ENCODE measurements around the gene PLXNC1.
A peak's percentile ranks its signal among the peaks of the same experiment; 100 is the strongest.

The PLXNC1 gene

GRCh38 chr12:94245631-94246383, 97.4 kb downstream of the PLXNC1 start:
- DNase-seq, result no peak

- DNase-seq, result no peak
Observed at GRCh38 chr12:94247246-94247645, 98.9 kb downstream of the PLXNC1 start.

DNA sequence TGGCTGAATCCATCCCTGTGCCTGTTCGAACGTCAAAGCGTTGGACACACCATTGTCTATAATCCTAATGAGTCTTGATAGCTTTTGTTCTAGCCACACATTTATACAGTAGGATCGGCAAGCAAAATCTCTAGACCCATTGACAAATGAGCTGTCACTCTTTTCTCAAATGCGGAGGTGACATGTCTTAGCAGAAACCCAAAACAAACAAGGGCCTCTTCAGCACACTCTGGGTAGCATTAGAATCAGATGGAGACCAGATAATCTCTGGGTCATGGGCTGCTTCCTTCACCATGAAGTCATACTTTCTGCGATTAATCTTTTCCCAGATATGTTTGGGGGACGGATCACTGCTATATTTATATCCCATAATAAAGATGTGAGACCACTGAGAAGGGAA, 100.2 kb downstream of the PLXNC1 start:
- DNase-seq, result no peak

- DNase-seq, result no peak
Observed at GRCh38 chr12:94250130-94250529, 101.8 kb downstream of the PLXNC1 start.

- no peak for DNase-seq
Observed at GRCh38 chr12:94254270-94254669, 105.9 kb downstream of the PLXNC1 start.

- no peak for DNase-seq
Observed at GRCh38 chr12:94255006-94255405, 106.6 kb downstream of the PLXNC1 start.

DNA sequence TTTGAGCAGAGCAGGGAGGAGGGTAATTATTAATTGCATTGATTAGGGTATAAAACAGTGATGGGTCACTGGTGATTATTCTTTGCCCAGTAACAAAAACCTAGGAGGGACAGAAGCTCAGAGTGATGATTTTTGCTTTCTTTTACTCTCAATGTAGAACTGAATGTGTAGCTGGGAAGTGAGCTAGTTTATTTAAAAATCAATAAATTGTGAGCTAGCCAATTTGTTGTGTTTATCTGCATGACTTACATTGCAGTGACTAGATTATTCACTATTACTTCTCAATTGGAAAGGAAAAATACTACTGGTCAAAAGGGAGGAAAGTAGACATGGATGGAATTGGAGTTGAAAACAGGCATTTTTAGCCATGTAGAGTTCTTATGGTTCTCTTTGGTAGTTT, 107.1 kb downstream of the PLXNC1 start:
- DNase-seq, result no peak

GRCh38 chr12:94258593-94258992, 110.2 kb downstream of the PLXNC1 start:
- DNase-seq, result no peak

- no peak for DNase-seq
Observed at GRCh38 chr12:94260017-94260416, 111.6 kb downstream of the PLXNC1 start.

DNA sequence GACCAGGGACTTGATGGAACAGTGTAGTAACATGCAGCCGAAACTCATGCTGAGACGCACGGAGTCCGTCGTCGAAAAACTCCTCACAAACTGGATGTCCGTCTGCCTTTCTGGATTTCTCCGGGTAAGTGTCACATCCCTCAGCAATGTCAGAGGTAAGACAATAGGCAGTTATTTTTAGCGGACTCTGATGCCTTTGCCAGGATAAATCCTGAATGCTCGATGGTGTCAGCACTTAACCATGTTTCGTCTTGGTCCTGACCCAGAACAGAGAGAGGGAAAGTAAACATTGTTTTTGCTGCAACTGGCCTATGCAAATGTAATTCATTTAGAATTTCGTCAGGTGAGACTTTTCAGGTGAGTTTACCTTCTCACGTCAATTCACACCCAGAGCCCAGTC, 112.3 kb downstream of the PLXNC1 start:
- DNase-seq, result no peak

DNA sequence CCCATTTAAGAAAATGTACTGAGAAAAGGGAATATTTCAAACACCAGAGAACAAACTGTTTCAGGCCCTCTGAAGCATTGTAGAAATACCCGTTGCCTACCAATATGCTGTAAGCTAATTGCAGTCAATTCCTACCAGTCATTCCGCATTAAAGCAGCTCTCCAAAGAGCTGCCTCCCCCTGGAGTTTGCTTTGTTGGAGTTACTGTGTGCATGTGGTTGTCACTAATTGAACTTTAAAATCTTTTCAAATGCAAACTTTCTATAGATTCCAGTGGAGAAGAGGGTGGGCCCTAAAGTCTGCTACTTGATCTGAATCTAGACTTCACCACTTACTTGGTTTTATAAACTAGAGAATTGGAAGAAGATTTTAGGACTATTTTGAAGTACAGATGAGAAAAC, 112.7 kb downstream of the PLXNC1 start:
- no peak for DNase-seq

GRCh38 chr12:94261786-94262185, 113.4 kb downstream of the PLXNC1 start:
- no peak for DNase-seq

- peak; percentile 75 for DNase-seq
Observed at GRCh38 chr12:94262228-94263010, 114.0 kb downstream of the PLXNC1 start.

- DNase-seq, result peak; percentile 73
Observed at GRCh38 chr12:94263011-94263811, 114.8 kb downstream of the PLXNC1 start.

- no peak for DNase-seq
Observed at GRCh38 chr12:94263905-94264561, 115.7 kb downstream of the PLXNC1 start.

DNA sequence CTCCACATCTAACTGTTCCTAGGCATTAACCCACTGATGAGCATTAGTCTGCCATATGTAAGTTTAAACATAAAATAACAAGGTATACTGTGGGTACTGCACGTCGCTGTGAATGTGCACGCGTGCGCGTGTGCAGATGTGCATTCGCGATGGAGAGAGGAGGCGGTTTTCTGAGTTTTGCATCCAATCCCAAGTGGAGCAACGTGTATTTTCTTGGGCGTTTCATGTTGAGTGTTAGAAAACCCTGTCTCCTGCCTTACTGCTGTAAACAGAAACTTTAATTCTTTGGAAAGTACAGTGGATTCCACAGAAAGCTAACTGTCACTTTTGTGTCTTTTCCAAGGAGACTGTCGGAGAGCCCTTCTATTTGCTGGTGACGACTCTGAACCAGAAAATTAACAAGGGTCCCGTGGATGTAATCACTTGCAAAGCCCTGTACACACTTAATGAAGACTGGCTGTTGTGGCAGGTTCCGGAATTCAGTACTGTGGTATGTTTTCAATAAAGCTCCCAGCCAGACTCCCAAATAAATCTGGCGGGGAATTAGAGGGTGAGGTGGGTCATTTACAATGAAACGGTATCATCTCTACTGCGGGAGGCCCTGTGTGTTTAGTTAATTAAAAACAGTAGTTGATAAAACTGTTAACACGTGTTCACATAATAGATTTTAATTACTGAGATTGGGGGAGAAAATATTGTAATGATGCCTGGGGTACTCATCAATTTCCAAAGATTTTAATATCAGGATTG, 116.5 kb downstream of the PLXNC1 start:
- DNase-seq, result no peak

- DNase-seq, result no peak
Observed at GRCh38 chr12:94265539-94265938, 117.2 kb downstream of the PLXNC1 start.

DNA sequence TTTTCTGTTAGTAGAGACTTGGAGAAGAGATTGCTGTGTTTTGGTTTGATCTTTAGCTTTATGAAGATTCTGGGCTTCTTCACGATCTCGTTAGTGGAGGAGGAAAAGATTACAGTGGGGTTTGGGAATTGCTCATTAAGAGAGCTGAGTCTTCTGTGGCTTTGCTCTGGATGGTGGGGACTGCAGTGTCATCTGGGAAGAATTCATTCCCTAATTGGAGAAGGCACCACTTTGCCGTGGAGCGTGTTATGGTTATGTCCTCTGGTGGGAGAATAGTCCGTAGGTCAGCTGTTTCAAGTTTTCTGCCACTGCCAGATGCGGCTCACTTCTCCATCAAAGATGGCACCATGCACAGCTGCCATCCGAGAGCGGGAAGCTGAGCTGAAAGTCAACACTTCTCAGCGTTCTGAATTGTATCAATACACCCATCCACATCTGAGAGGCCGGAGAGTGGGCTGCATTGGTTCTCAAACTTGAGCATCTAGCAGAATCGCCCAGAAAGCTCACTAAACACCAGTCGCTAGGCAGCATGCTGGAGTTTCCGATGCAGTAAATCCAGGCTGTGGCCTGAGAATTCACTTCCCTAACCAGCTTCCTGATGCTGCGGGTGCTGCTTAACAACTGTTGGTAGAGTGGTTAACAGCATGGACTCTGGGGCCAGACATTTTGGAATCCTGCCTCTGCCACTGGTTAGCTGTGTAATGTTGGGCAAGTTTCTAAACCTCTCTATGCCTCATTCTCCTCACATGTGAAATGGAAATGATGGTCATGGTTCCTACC, 117.8 kb downstream of the PLXNC1 start:
- DNase-seq, result no peak

- no peak for DNase-seq
Observed at GRCh38 chr12:94266796-94267536, 118.6 kb downstream of the PLXNC1 start.

DNA sequence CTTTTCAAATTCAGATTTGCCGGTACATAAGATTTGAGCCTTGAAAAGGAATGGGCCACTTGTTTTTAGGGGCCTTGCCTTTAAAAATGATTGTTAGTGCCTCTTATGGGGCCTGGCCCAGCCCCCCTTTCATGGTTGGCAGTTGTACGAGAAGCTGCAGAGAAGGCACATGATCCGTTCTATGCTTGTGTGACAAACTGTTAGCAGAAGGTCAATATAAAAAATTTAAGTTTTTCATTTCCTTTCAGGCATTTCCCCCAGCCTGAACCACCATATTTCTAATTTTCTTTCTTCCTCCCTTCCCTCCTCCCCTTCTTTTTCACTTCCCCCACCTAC, 119.1 kb downstream of the PLXNC1 start:
- DNase-seq, result no peak

Data from stimulated activated CD4-positive, alpha-beta T cell treated with anti-CD3 and anti-CD28 coated beads, Interleukin-1b, Interleukin-23, amount 100 ng/mL, for 48 hours (primary cell).